ENCODE results near the gene PRKCI.

DNA sequence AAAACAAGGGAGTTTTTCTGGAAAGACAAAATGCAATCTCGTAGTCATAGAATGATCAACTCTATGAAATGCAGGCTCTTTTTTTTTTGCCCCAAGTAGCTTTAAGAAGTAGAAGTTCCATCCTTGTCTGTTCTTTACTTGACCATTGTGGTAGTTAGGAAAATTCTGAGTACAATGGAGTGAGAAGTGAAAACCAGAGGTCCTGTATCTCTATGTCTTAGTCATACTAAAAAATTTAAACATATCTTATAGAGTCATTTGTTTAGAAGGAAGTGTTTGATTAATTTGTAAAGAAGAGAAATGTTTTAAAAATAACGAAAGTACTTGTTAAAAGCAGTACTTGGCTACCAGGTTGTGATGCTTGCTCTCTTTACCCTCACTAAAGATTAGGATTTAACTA is 52.4 kb downstream of the PRKCI start:
- TF ChIP-seq, protein P1, sequence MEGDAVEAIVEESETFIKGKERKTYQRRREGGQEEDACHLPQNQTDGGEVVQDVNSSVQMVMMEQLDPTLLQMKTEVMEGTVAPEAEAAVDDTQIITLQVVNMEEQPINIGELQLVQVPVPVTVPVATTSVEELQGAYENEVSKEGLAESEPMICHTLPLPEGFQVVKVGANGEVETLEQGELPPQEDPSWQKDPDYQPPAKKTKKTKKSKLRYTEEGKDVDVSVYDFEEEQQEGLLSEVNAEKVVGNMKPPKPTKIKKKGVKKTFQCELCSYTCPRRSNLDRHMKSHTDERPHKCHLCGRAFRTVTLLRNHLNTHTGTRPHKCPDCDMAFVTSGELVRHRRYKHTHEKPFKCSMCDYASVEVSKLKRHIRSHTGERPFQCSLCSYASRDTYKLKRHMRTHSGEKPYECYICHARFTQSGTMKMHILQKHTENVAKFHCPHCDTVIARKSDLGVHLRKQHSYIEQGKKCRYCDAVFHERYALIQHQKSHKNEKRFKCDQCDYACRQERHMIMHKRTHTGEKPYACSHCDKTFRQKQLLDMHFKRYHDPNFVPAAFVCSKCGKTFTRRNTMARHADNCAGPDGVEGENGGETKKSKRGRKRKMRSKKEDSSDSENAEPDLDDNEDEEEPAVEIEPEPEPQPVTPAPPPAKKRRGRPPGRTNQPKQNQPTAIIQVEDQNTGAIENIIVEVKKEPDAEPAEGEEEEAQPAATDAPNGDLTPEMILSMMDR (tag by site-specific recombination; IDR thresholded peaks at IDR 0.05): no peak
- TF ChIP-seq TRIM28 (IDR thresholded peaks at IDR 0.05; ENCODE audit: borderline replicate concordance, low read length) (no peak), ZNF174 (tag by site-specific recombination; IDR thresholded peaks at IDR 0.05) (no peak), ZNF747 (tag by site-specific recombination; IDR thresholded peaks at IDR 0.05) (no peak), ZNF558 (tag by site-specific recombination; IDR thresholded peaks at IDR 0.05) (no peak), ZNF549 (tag by site-specific recombination; IDR thresholded peaks at IDR 0.05) (no peak), ZNF23 (tag by site-specific recombination; IDR thresholded peaks at IDR 0.05; ENCODE audit: borderline replicate concordance) (no peak), ZBTB1 (tag by site-specific recombination; IDR thresholded peaks at IDR 0.05) (no peak), YY2 (tag by site-specific recombination; IDR thresholded peaks at IDR 0.05) (no peak), GLIS1 (tag by site-specific recombination; IDR thresholded peaks at IDR 0.05) (no peak)
- TF ChIP-seq, protein P2, sequence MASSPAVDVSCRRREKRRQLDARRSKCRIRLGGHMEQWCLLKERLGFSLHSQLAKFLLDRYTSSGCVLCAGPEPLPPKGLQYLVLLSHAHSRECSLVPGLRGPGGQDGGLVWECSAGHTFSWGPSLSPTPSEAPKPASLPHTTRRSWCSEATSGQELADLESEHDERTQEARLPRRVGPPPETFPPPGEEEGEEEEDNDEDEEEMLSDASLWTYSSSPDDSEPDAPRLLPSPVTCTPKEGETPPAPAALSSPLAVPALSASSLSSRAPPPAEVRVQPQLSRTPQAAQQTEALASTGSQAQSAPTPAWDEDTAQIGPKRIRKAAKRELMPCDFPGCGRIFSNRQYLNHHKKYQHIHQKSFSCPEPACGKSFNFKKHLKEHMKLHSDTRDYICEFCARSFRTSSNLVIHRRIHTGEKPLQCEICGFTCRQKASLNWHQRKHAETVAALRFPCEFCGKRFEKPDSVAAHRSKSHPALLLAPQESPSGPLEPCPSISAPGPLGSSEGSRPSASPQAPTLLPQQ (tag by site-specific recombination; IDR thresholded peaks at IDR 0.05): no peak

Data from HEK293 (cell line).